ENCODE data around the gene PGRMC2.

DNA sequence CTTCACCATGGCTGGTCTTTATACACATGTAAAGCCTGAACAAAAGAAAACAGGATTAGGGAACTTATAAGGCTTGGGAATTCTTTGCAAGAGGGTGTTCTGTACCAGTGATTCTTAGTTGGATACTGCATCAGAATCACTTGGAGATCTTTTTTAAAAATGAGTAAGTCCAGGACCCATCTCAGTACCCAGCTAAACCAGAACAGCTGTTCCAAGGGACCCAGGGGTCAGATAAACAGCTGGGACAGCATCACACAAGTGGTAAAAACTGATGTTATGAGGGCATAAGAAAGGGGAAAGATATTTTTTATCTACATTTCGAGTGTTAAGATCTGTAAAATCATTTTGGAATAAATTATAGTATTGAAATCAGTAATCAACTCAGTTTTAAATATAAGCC is 16.1 kb downstream of the PGRMC2 start:
- TF ChIP-seq USF1 (IDR thresholded peaks at IDR 0.05): no peak
- TF ChIP-seq YY1 (IDR thresholded peaks at IDR 0.05; ENCODE audit: low read depth): no peak
- no peak for TF ChIP-seq NFIC (IDR thresholded peaks at IDR 0.05)
- no peak for TF ChIP-seq RAD21 (IDR thresholded peaks at IDR 0.05; ENCODE audit: low read depth)
- TF ChIP-seq, protein P1, sequence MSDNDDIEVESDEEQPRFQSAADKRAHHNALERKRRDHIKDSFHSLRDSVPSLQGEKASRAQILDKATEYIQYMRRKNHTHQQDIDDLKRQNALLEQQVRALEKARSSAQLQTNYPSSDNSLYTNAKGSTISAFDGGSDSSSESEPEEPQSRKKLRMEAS (IDR thresholded peaks at IDR 0.05): no peak
- TF ChIP-seq EP300 (IDR thresholded peaks at IDR 0.05; ENCODE audit: borderline replicate concordance): no peak
- no peak for TF ChIP-seq REST (IDR thresholded peaks at IDR 0.05; ENCODE audit: low read depth)
- no peak for TF ChIP-seq CEBPB (IDR thresholded peaks at IDR 0.05)
- TF ChIP-seq TAF1 (IDR thresholded peaks at IDR 0.05; ENCODE audit: low read depth): no peak
- TF ChIP-seq ZBTB7A (IDR thresholded peaks at IDR 0.05; ENCODE audit: low read depth): no peak
- TF ChIP-seq TEAD4 (IDR thresholded peaks at IDR 0.05): no peak
- TF ChIP-seq TCF12 (IDR thresholded peaks at IDR 0.05; ENCODE audit: low read depth): no peak
- no peak for TF ChIP-seq CREB1 (IDR thresholded peaks at IDR 0.05; ENCODE audit: low read depth)
- no peak for TF ChIP-seq FOXM1 (IDR thresholded peaks at IDR 0.05; ENCODE audit: borderline replicate concordance, low read depth)
